T-cell (primary cell): ENCODE results near the gene OVOL2. TPM values are rescaled to one million over a fixed set of nuclear protein-coding genes. Genes with fewer than 3 reads are reported as not detected.

Experiments
- ATAC-seq, 4 experiments: fragments of 200-7000 bp in 3 of 4; fragments of 150-1000 bp in 1 of 4; cut with Tn5 transposase; replicated peaks in 1 of 4; 1 replicate in 3 of 4; 2 replicates in 1 of 4; pipeline ENCODE4 v1.10.0; 2021; ENCODE audit warnings: moderate library complexity in 3 of 4, mild to moderate bottlenecking in 2 of 4, moderate number of reproducible peaks in 1 of 4
- CTCF ChIA-PET, 2 donors: fragments of 300-600 bp; sonication (Branson Sonifier 250); formaldehyde crosslinking; loops; one replicate each; lab custom pipeline; 2022; ENCODE audit warnings: antibody characterized with exemption in 2 of 2; lab: Charles Lee
- POLR2A ChIA-PET, 2 donors: fragments of 300-600 bp; sonication (Branson Sonifier 250); formaldehyde crosslinking; loops; one replicate each; lab custom pipeline; 2022; ENCODE audit warnings: antibody characterized with exemption in 2 of 2; lab: Charles Lee
- DNase-seq, 35 experiments: peaks; one replicate each; pipeline versions ENCODE4 v3.0.0 to v3.0.0-alpha.2; 2013 to 2023
- H3K27ac ChIP-seq: one replicate; pipeline ENCODE4 v1.5.1; 2013; ENCODE audit warnings: low read length
- H3K27me3 ChIP-seq, 2 experiments: replicated peaks in 1 of 2; 1 replicate in 1 of 2; 2 replicates in 1 of 2; pipeline versions ENCODE4 v1.6.1 to v1.7.0; 2013; ENCODE audit warnings: low read length in 1 of 2, mixed read lengths in 1 of 2; ENCODE audit not compliant: control insufficient read depth in 2 of 2, insufficient read depth in 2 of 2; ENCODE audit errors: extremely low read depth in 1 of 2
- H3K36me3 ChIP-seq, 2 donors: 1 replicate in 1 of 2; 2 replicates in 1 of 2; pipeline versions ENCODE4 v1.6.1 to v1.7.0; 2013; ENCODE audit warnings: low read length in 1 of 2; ENCODE audit not compliant: control insufficient read depth in 2 of 2, insufficient read depth in 1 of 2; ENCODE audit errors: extremely low read depth in 1 of 2
- H3K4me1 ChIP-seq, 2 experiments: 1 replicate in 1 of 2; 2 replicates in 1 of 2; pipeline versions ENCODE4 v1.6.1 to v1.7.0; 2013; ENCODE audit warnings: low read length in 2 of 2, mixed read lengths in 1 of 2; ENCODE audit not compliant: insufficient read depth in 2 of 2, control insufficient read depth in 1 of 2; ENCODE audit errors: extremely low read depth in 1 of 2
- H3K4me3 ChIP-seq, 2 donors: 1 replicate in 1 of 2; 2 replicates in 1 of 2; pipeline versions ENCODE4 v1.5.1 to v1.7.0; 2013; ENCODE audit warnings: mild to moderate bottlenecking in 2 of 2, low read length in 1 of 2, moderate library complexity in 1 of 2; ENCODE audit not compliant: control insufficient read depth in 1 of 2; ENCODE audit errors: extremely low read depth in 1 of 2
- H3K9me3 ChIP-seq: 2 replicates; pipeline ENCODE4 v1.7.0; 2013
- H3K27ac Mint-ChIP-seq, 2 donors: one replicate each; pipeline ENCODE4 v1.8.0; 2020 to 2021; ENCODE audit warnings: mild to moderate bottlenecking in 2 of 2, mixed read lengths in 2 of 2
- H3K27me3 Mint-ChIP-seq, 2 donors: one replicate each; pipeline ENCODE4 v1.8.0; 2021 to 2022; ENCODE audit warnings: mixed read lengths in 2 of 2
- H3K36me3 Mint-ChIP-seq: one replicate; pipeline ENCODE4 v1.8.0; 2021; ENCODE audit warnings: mixed read lengths
- H3K4me1 Mint-ChIP-seq, 3 donors: one replicate each; pipeline ENCODE4 v1.8.0; 2020 to 2022; ENCODE audit warnings: mixed read lengths in 3 of 3, mild to moderate bottlenecking in 1 of 3
- H3K4me3 Mint-ChIP-seq, 3 donors: one replicate each; pipeline ENCODE4 v1.8.0; 2020 to 2022; ENCODE audit warnings: mild to moderate bottlenecking in 3 of 3, mixed read lengths in 3 of 3, moderate library complexity in 3 of 3
- H3K9me3 Mint-ChIP-seq, 3 donors: one replicate each; pipeline ENCODE4 v1.8.0; 2020 to 2022; ENCODE audit warnings: mixed read lengths in 3 of 3
- WGBS: methylation state at CpG from one replicate; pipeline ENCODE4 v1.1.5; 2013; ENCODE audit warnings: missing lambda C conversion rate; ENCODE audit not compliant: insufficient coverage; 5-methylcytosine and 5-hydroxymethylcytosine counted together
- total RNA-seq, 35 experiments: library from RNA in 6 of 35; stranded (reverse) in 6 of 35; fragments of 120-200 nt in 1 of 35; gene quantifications; one replicate each; pipeline versions ENCODE4 v1.2.1 to v1.2.4 and lab custom pipeline; 2013 to 2026

The OVOL2 gene
- total RNA-seq, 5 donors from 2014 or later (not counting 1 experiment from before 2014, with no cell fraction given) = not detected

DNA sequence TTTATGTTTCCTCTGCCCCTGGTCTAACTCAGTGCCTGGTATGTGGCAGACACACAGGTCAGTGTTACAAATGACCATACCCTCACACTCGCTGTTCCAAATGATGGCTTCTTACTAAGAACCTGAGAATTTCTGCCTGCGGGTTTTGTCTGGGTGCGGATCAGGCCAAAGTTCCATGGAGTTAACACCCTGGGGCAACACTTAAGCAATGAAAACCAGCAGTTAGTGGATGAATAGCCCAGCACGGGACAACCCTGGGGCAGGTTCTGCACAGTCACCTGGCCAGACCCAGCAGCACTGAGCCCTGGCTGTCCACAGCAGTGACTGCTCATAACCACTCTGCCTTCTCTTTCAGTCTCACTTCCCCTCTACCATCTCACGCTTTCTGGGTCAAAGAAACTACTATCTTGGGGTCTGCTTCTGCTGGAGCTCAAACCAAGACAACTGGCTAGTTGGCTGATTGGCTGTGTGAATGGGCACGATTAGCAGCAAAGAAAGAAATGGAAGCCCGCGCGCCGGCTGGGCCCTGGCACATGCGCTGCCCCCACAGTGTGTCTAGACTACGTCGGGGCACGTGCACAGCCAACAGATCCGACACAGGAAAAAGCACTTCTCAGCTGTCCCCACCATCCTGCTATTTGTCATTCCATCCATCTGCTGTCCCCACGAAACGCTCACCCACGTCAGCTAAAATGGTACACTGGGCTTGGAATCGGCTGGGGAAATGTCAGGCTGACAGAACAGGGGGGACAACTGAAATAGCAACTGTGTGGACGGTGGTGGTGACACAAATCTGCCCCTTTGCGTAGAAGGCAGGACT, 52.3 kb downstream of the OVOL2 start:
- H3K4me3 ChIP-seq = no peak overlapping the region
- Mint-ChIP-seq H3K4me3 (no peak overlapping the region), H3K9me3 (no peaks in the 10 kb centered on the region), H3K36me3 (no peaks in the 10 kb centered on the region), H3K4me1 (peaks cover 0 to 4% (median 0%) of the 10 kb centered on the region in 3 donors), H3K27me3 (no peaks in the 10 kb centered on the region), H3K27ac (no peak overlapping the region)
- no peaks in the 10 kb centered on the region for H3K4me1 ChIP-seq
- DNase-seq (no peak), ATAC-seq (no peak)
- ChIA-PET CTCF (no interaction called here), POLR2A (no interaction called here)
- no peaks in the 10 kb centered on the region for H3K36me3 ChIP-seq
- no peak overlapping the region for H3K27ac ChIP-seq
- H3K9me3 ChIP-seq = no peaks in the 10 kb centered on the region
- H3K27me3 ChIP-seq = peaks cover 0 to 4% of the 10 kb centered on the region in 2 experiments
- WGBS = 95% methylated on average over 17 of the region's 21 CpGs

DNA sequence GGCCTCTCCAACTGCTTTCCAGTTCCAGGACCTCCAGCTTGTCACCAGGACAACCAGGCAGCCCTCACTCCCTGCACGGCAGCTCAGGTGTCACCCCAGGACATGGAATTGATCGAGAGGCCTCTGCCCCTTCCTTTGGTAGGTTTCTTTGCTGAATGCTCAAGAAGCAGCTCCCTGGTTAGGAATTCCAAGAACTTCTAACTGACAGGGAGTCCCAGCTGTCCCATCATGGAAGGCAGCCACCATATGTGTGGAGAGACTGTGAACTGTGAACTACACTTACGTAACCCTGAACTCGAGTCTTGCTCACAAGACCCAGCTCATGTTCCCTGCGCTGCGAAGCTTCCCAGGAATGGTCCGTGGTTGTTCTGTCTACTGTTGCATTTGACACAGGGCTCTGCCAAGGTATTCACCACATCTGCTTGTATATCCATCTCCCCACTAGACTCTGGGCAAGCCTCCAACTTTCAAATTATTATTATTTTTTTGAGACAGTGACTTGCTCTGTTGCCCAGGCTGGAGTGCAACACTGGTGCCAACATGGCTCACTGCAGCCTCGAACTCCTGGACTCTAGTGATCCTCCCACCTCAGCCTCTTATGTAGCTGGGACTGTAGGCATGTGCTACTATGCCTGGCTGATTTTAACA, 53.2 kb downstream of the OVOL2 start:
- ATAC-seq (no peak), DNase-seq (no peak)
- Mint-ChIP-seq H3K27ac (no peak overlapping the region), H3K9me3 (no peaks in the 10 kb centered on the region), H3K4me1 (peaks cover 0 to 4% (median 0%) of the 10 kb centered on the region in 3 donors), H3K27me3 (no peaks in the 10 kb centered on the region), H3K36me3 (no peaks in the 10 kb centered on the region), H3K4me3 (no peak overlapping the region)
- WGBS = 94% methylated on average over 7 of the region's 8 CpGs
- no peak overlapping the region for H3K27ac ChIP-seq
- POLR2A ChIA-PET = no interaction called here
- CTCF ChIA-PET = interaction anchor here in 1 of 2 donors (0.9 kb wide), 2 partner anchors 66 to 322 kb away, joined by 3 read pairs; no protein-coding TSS in a partner anchor
- H3K27me3 ChIP-seq = peaks cover 0 to 4% of the 10 kb centered on the region in 2 experiments
- no peaks in the 10 kb centered on the region for H3K9me3 ChIP-seq
- H3K36me3 ChIP-seq = no peaks in the 10 kb centered on the region
- H3K4me1 ChIP-seq = no peaks in the 10 kb centered on the region
- no peak overlapping the region for H3K4me3 ChIP-seq

DNA sequence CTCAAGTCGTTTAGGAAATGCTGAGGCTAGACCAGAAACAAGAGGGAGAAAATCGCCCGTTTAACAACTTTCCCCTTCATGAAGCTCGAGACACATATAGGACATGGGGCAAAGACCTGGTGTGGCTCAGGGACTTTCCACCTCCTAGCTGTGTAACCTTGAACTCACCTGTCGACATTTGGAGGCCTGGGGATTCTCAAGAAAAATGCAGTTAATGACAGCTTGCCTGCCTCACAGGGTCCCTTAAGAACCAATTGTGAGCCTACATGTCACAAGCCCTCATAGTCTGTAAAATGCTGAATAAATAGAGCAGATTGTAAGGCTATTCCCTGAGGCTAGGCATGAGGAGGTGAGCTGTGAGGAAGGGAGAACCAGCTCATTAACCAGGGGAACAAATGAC, 53.8 kb downstream of the OVOL2 start:
- peaks cover 0 to 4% (median 0%) of the 10 kb centered on the region in 3 donors for H3K4me1 Mint-ChIP-seq
- H3K27ac Mint-ChIP-seq = no peak overlapping the region
- no peaks in the 10 kb centered on the region for H3K9me3 ChIP-seq

DNA sequence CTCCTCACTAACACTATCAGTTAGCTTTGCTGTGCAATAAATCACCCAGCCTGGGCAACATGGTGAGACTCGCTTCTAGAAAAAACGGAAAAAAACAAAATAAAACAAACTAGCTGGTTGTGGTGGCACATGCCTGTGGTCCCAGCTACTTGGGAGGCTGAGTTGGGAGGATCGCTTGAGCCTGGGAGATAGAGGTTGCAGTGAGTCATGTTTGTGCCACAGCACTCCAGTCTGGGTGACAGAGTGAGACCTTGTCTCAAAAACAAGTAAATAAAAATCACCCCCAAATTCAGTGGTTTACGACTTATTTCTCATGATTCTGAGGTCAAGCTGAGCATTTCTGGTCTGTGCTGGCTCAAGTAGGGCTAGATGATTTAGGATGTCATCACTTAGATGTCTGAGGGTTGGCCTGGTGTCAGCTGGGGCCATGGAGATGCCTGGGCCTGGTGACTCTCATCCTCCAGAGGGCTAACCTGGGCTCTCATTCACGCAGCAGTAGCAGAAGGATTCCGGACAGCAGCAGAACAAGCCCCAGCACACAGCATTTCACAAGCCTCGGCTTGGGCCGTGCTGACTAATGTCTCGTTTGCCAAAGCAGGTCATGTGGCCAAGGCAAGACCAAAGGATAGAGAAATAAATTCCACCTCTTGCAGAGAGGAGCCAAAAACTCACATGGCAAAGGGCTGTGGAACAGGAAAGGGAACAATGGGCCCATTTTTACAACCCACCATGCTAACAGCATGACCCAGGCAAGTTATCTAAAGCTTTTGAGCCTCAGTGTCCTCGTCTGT, 56.4 kb downstream of the OVOL2 start:
- ChIA-PET POLR2A (no interaction called here), CTCF (interaction anchor here in 1 of 2 donors (0.5 to 0.6 kb wide), 2 partner anchors 34 to 497 kb away, joined by 3 read pairs; no protein-coding TSS in a partner anchor)
- Mint-ChIP-seq H3K27ac (no peak overlapping the region), H3K9me3 (no peaks in the 10 kb centered on the region), H3K36me3 (no peaks in the 10 kb centered on the region), H3K4me3 (no peak overlapping the region), H3K4me1 (peaks cover 0 to 5% (median 1%) of the 10 kb centered on the region in 3 donors), H3K27me3 (peaks cover 4 to 6% of the 10 kb centered on the region in 2 donors)
- Histone ChIP-seq H3K36me3 (no peaks in the 10 kb centered on the region), H3K4me3 (no peak overlapping the region), H3K4me1 (peaks cover 0 to 1% of the 10 kb centered on the region in 2 experiments), H3K27me3 (no peaks in the 10 kb centered on the region), H3K9me3 (no peaks in the 10 kb centered on the region), H3K27ac (no peak overlapping the region)
- DNase-seq (no peak), ATAC-seq (no peak)
- 93% methylated on average over 6 of the region's 10 CpGs for WGBS

More for the DNA sequence above, 53.8 kb downstream of the OVOL2 start:
- 61% methylated on average over 2 of the region's 5 CpGs for WGBS
- Mint-ChIP-seq H3K36me3 (no peaks in the 10 kb centered on the region), H3K4me3 (no peak overlapping the region), H3K27me3 (no peaks in the 10 kb centered on the region), H3K9me3 (no peaks in the 10 kb centered on the region)
- no peak overlapping the region for H3K27ac ChIP-seq
- no peaks in the 10 kb centered on the region for H3K27me3 ChIP-seq
- no peak for ATAC-seq
- POLR2A ChIA-PET = no interaction called here
- no peak for DNase-seq
- H3K4me1 ChIP-seq = no peaks in the 10 kb centered on the region
- H3K4me3 ChIP-seq = no peak overlapping the region
- no peaks in the 10 kb centered on the region for H3K36me3 ChIP-seq
- CTCF ChIA-PET = interaction anchor here in 1 of 2 donors (0.9 kb wide), 2 partner anchors 65 to 321 kb away, joined by 3 read pairs; no protein-coding TSS in a partner anchor

DNA sequence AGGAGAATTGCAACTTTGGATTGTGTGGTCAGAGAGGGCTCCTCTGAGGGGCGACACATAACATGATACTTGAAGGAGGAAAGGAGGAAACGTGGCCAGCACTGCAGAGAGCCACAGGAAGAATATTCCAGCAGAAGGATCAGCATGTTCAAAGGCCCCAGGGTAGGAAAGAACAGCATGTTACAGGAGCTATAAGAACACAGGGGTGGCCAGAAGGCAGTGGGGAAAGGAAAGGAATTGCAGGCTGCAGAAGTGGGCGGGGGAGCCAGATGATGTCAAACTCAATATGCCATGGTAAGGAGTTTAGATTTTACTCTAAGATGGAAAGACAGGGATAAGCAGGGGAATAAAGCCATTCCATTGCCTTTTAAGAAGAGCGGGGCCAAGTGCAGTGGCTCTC, 58.1 kb downstream of the OVOL2 start:
- ChIA-PET CTCF (interaction anchor here in 1 of 2 donors (1.5 kb wide), 1 partner anchor 11 kb away, joined by 3 read pairs; no protein-coding TSS in a partner anchor), POLR2A (no interaction called here)
- peaks cover 0 to 6% of the 10 kb centered on the region in 2 experiments for H3K4me1 ChIP-seq
- 82% methylated on average over 4 of the region's 4 CpGs for WGBS
- H3K36me3 ChIP-seq = no peaks in the 10 kb centered on the region
- no peak overlapping the region for H3K27ac ChIP-seq
- Mint-ChIP-seq H3K4me3 (no peak overlapping the region), H3K9me3 (no peaks in the 10 kb centered on the region), H3K36me3 (no peaks in the 10 kb centered on the region), H3K4me1 (peaks cover 7% of the 10 kb centered on the region in 3 donors), H3K27me3 (peaks cover 4 to 6% of the 10 kb centered on the region in 2 donors), H3K27ac (no peak overlapping the region)
- H3K4me3 ChIP-seq = no peak overlapping the region
- ATAC-seq = no peak
- no peaks in the 10 kb centered on the region for H3K27me3 ChIP-seq
- no peaks in the 10 kb centered on the region for H3K9me3 ChIP-seq
- no peak for DNase-seq

DNA sequence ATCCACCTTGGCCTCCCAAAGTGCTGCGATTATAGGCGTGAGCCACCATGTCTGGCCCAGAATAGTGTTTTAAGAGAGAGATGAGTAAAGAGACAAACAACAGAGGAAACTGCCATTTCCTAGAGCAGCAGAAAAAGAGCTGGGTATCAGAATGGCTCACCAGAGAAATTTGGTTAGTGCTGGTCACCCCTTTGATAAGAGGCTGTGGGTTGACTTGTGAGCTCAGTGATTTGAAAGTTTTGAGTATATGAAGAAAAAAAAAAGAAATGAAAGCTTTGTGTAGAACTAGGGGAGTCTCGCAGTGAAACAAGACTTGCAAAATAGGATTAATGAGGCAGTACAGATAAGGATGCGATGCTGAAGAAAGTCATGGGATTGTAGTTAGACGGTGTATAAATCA, 59.3 kb downstream of the OVOL2 start:
- no peak overlapping the region for H3K27ac Mint-ChIP-seq
- POLR2A ChIA-PET = no interaction called here
- Histone ChIP-seq H3K4me1 (peaks cover 0 to 6% of the 10 kb centered on the region in 2 experiments), H3K27ac (no peak overlapping the region), H3K36me3 (no peaks in the 10 kb centered on the region), H3K27me3 (no peaks in the 10 kb centered on the region), H3K9me3 (no peaks in the 10 kb centered on the region), H3K4me3 (no peak overlapping the region)
- H3K36me3 Mint-ChIP-seq = no peaks in the 10 kb centered on the region
- ATAC-seq = no peak
- peaks cover 7 to 9% (median 7%) of the 10 kb centered on the region in 3 donors for H3K4me1 Mint-ChIP-seq
- no peak for DNase-seq
- H3K4me3 Mint-ChIP-seq = no peak overlapping the region
- 97% methylated on average over 3 of the region's 5 CpGs for WGBS
- peaks cover 4 to 6% of the 10 kb centered on the region in 2 donors for H3K27me3 Mint-ChIP-seq
- CTCF ChIA-PET = interaction anchor here in 1 of 2 donors (0.7 to 1.5 kb wide), 4 partner anchors 10 to 465 kb away, joined by 3 read pairs; no protein-coding TSS in a partner anchor
- H3K9me3 Mint-ChIP-seq = no peaks in the 10 kb centered on the region
